Right lobe of liver (tissue), 4 donors: Measurements from ENCODE around the gene RAI2.

Experiments
- CTCF ChIP-seq, 4 donors: fragments of 200-600 bp in 3 of 4; fragments of 450-650 bp in 1 of 4; IDR thresholded peaks; one replicate each; pipeline versions ENCODE4 v1.5.1 to v1.8.0; 2016 to 2022; ENCODE audit warnings: antibody characterized with exemption in 4 of 4, mild to moderate bottlenecking in 2 of 4
- POLR2A ChIP-seq: fragments of 450-650 bp; IDR thresholded peaks from one replicate; pipeline ENCODE4 v1.6.1; 2017; ENCODE audit warnings: antibody characterized with exemption, mild to moderate bottlenecking
- donor health status: DM: no; HTN: no; CAD: no.
- donor health status: DM: no; HTN: no; CAD: no.
- donor health status: DM: no; HTN: yes; CAD: no.

GRCh38 chrX:17869580-17869979, 8.5 kb upstream of the RAI2 start:
- TF ChIP-seq CTCF (IDR thresholded peaks at IDR 0.05) = no peak
- no peak for TF ChIP-seq POLR2A
